A549 (cell line): Measurements from ENCODE around the gene P2RX6.

ENCODE experiments used
- BHLHE40 ChIP-seq: IDR thresholded peaks from 2 replicates; pipeline ENCODE4 v1.6.1; 2012; ENCODE audit warnings: low read depth, low read length, inconsistent platforms
- CHD2 ChIP-seq: fragments of 150-350 bp; IDR thresholded peaks from 2 replicates; pipeline ENCODE4 v1.6.1; 2014; ENCODE audit warnings: low read length; ENCODE audit not compliant: partially characterized antibody
- CTCF ChIP-seq: fragments of >200 bp; sonication (Bioruptor Twin); formaldehyde crosslinking; IDR thresholded peaks from 3 replicates; pipeline ENCODE4 v1.5.1; 2016
- ELK1 ChIP-seq: fragments of 150-350 bp; IDR thresholded peaks from 2 replicates; pipeline ENCODE4 v1.6.1; 2014; ENCODE audit warnings: low read depth, mild to moderate bottlenecking, low read length
- ESRRA ChIP-seq: fragments of 150-350 bp; IDR thresholded peaks from 2 replicates; pipeline ENCODE4 v1.6.1; 2014; ENCODE audit warnings: mild to moderate bottlenecking, low read length, borderline replicate concordance
- FOSL2 ChIP-seq, 2 experiments: fragments of 450-650 bp in 1 of 2; fragments of >200 bp in 1 of 2; sonication (Bioruptor Twin) in 1 of 2; formaldehyde crosslinking; IDR thresholded peaks; 2 replicates each; pipeline versions ENCODE4 v1.5.0 to v1.6.1; 2016 to 2020; ENCODE audit warnings: mild to moderate bottlenecking in 1 of 2, moderate library complexity in 1 of 2
- HDAC2 ChIP-seq: fragments of 200-600 bp; sonication (generic); IDR thresholded peaks from 2 replicates; pipeline ENCODE4 v1.6.1; 2016
- JUN ChIP-seq, 2 experiments: fragments of >200 bp; sonication (Bioruptor Twin); formaldehyde crosslinking; IDR thresholded peaks; 2 replicates in 1 of 2; 3 replicates in 1 of 2; pipeline ENCODE4 v1.6.1; 2016 to 2017
- KDM1A ChIP-seq: fragments of 200-600 bp; sonication (generic); IDR thresholded peaks from 2 replicates; pipeline ENCODE4 v1.6.1; 2016; ENCODE audit warnings: low read depth, mild to moderate bottlenecking
- MAX ChIP-seq: IDR thresholded peaks from 2 replicates; pipeline ENCODE4 v1.6.1; 2012
- MYC ChIP-seq: IDR thresholded peaks from 2 replicates; pipeline ENCODE4 v1.6.1; 2012; ENCODE audit warnings: mild to moderate bottlenecking, inconsistent platforms, low read length, improper control_type of control experiment, borderline replicate concordance
- POLR2A ChIP-seq: IDR thresholded peaks from 2 replicates; pipeline ENCODE4 v1.6.1; 2012; ENCODE audit warnings: mild to moderate bottlenecking, low read length
- RAD21 ChIP-seq, 2 experiments: fragments of >200 bp in 1 of 2; sonication (Bioruptor Twin) in 1 of 2; formaldehyde crosslinking in 1 of 2; IDR thresholded peaks in 1 of 2; conservative IDR thresholded peaks in 1 of 2; 2 replicates in 1 of 2; 3 replicates in 1 of 2; pipeline ENCODE4 v1.6.1; 2012 to 2018; ENCODE audit warnings: inconsistent platforms in 1 of 2
- REST ChIP-seq: fragments of 200-600 bp; sonication (generic); IDR thresholded peaks from 2 replicates; pipeline ENCODE4 v1.6.1; 2016; ENCODE audit warnings: antibody characterized with exemption, mild to moderate bottlenecking, moderate library complexity

GRCh38 chr22:21033895-21034294 is 18.9 kb downstream of the P2RX6 start:
- no peak for TF ChIP-seq CTCF
- no peak for TF ChIP-seq MAX
- no peak for TF ChIP-seq KDM1A
- no peak for TF ChIP-seq ELK1
- TF ChIP-seq RAD21 (conservative IDR thresholded peaks at IDR 0.05 in 1 of 2, IDR thresholded peaks at IDR 0.05 in 1 of 2) = no peak
- no peak for TF ChIP-seq CHD2
- TF ChIP-seq POLR2A = no peak
- TF ChIP-seq REST = no peak
- no peak for TF ChIP-seq BHLHE40
- TF ChIP-seq FOSL2 (IDR thresholded peaks at IDR 0.05) = no peak
- TF ChIP-seq FOSL2 (CRISPR knock-in tag; IDR thresholded peaks at IDR 0.05) = no peak
- TF ChIP-seq MYC = no peak
- TF ChIP-seq JUN (IDR thresholded peaks at IDR 0.05) = no peak
- no peak for TF ChIP-seq ESRRA
- TF ChIP-seq HDAC2 = no peak
